ENCODE measurements around the gene NINJ2. TPM values are rescaled to one million over a fixed set of nuclear protein-coding genes. Genes with fewer than 3 reads are reported as not detected.

Gene NINJ2
- total RNA-seq, result 0.38 and 1.6 TPM in 2 replicates

DNA sequence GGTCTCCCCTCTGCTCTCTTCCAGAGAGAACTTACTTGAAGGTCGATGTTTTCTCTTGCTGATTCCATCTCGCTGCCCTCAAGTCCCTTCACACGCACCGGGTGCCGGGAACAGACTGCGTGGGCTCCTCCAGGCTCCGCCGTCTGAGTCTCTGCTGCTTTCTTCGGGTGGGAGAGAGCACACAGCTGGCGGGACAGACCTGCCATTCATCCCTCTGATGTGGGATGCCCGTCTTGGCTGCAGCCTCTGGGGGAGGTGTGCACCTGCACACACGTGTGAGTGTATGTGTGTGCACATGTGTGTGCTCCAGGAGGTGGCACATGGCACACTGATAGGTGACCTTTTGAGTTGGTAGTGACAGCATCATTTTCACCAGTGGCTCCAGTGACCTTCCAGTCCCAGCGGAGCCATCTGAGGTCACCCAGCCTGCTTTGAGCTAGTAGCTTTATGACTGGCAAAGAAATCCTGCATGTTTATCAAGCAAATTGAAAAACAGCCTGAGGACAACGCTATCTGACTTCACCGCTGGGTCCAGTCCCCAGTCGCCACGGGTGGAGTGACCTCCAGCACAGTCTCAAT lies at the start of gene NINJ2:
Gene NINJ2 (minus strand): TSS at position 153 of the 579 bp plus-strand sequence. CDS start 85 bp downstream, at position 68.

Small RNA genes lying within 50 kb of the gene (small RNA-seq; reads per million reads assigned to genes)
- gene RNU7-103P, result not detected

Other genes starting within 250 kb of the NINJ2 start
- gene B4GALNT3, start 203.5 kb downstream of the NINJ2 start, total RNA-seq, result not detected in 2 replicates
- 109 and 126 TPM in 2 replicates for gene WNK1, start 89.1 kb upstream of the NINJ2 start, total RNA-seq

Data from vein endothelial cell (primary cell).